NOMO-1 treated with DMSO at 0.1 percent for 48 hours (cell line): ENCODE data around the gene PYCR2.

Experiments used
- DNase-seq: peaks from one replicate; lab custom pipeline; 2025; ENCODE audit not compliant: unreplicated experiment; lab: John Stamatoyannopoulos, UW

PYCR2 gene

DNA sequence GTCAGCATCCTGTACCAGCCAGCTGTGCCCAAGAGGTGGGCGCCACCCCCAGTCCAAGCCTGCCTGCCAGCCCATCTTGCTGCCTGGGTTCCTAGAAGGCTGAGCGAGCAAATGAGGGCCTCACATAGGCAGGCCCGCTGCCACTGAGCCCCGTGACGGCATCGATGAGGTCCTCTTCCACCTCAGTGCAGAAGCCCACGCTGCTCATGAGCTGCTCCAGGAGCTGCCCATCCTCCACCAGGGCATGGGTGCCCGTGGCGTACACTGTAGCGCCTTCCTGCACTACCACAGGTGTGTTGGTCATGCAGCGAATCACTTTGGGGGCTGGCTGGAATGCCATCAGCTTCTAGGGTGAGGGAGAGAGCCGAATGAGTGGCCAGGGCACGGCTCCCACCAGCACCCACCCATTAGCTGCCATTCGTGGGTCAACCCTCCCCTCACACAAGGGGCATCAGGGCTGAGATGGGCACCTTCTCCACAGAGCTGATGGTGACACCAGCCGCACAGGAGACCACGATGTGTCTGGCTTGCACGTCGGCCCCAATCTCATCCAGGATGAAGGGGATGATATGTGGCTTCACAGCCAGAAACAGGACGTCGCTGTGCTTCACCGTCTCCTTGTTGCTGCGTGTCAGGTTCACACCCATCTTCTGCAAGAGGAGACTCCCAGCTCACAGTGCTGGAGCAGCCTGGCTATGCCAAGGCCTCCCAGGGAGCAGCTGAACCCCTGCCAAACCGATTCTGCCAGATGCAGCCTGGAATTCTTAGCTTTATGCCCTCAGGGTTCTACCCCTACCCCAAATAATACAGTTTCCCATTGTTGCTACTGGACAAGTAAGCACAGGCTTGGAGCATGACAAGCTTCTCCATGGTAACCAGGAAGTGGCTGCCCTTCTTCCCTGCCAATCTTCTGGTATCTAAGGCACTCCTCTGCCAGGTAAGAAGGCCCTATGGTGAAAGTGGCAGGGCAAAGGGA, 2.0 kb downstream of the PYCR2 start:
- DNase-seq = no peak

GRCh38 chr1:225919906-225920305, 4.1 kb downstream of the PYCR2 start:
- DNase-seq = no peak

GRCh38 chr1:225918280-225918679, 5.8 kb downstream of the PYCR2 start:
- no peak for DNase-seq

- no peak for DNase-seq
Measured at GRCh38 chr1:225917536-225917935, 6.5 kb downstream of the PYCR2 start.

DNA sequence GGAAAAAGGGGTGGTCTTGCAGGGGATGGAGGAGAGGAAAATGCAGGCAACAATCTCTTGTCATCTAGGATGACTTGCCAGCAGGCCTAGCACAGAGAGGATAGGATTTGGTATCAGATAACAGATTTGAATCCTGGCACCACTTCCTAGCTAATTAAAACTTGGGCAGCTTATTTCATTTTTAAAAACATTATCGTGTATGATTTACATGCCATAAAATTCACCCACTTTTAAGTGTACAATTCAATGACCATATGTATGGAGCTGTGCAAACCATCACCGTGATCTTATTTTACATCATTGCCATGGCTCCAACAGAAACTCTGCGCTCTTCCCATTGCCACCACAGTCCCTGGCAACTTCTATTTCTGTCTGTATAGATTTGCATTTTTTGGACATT, 6.9 kb downstream of the PYCR2 start:
- DNase-seq = no peak

GRCh38 chr1:225915538-225915991, 8.5 kb downstream of the PYCR2 start:
- no peak for DNase-seq

DNA sequence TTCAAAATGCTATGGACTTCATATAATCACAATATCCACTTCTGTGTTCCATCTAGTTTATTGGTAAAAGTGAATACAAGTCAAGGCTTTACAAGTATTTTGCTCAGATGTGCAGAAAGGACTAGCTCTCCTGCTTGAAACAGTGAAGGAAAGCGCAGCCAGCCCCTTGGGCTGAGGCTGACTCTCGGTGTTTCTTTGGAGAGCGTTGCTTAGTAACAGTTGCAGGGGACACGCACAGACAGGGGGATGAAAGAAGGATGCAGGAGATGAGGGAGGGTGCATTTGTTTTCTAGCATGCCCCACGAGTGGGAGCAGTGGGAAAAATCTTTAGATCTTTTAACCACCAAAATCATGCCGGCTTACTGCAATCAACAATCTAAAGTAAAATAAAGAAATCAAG, 9.1 kb downstream of the PYCR2 start:
- DNase-seq = no peak

DNA sequence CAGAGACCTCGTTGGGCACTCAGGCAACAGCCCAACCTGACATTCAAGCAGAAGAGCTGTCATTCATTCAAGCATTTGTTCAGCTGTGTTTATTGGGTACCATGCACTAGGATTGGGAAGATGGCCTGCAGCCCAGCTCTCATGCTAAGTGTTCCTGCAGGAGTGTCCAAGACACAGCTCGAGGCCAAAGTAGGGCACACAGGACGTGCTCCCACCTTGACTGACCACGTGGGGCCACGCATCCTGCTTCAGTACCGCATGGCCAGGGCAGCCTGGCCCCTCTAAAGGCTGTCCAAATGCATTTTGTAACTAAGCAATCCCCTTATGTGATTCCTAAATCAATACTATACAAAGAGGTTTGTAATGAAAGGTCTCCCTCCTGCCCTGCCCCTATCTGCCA, 9.7 kb downstream of the PYCR2 start:
- no peak for DNase-seq

DNA sequence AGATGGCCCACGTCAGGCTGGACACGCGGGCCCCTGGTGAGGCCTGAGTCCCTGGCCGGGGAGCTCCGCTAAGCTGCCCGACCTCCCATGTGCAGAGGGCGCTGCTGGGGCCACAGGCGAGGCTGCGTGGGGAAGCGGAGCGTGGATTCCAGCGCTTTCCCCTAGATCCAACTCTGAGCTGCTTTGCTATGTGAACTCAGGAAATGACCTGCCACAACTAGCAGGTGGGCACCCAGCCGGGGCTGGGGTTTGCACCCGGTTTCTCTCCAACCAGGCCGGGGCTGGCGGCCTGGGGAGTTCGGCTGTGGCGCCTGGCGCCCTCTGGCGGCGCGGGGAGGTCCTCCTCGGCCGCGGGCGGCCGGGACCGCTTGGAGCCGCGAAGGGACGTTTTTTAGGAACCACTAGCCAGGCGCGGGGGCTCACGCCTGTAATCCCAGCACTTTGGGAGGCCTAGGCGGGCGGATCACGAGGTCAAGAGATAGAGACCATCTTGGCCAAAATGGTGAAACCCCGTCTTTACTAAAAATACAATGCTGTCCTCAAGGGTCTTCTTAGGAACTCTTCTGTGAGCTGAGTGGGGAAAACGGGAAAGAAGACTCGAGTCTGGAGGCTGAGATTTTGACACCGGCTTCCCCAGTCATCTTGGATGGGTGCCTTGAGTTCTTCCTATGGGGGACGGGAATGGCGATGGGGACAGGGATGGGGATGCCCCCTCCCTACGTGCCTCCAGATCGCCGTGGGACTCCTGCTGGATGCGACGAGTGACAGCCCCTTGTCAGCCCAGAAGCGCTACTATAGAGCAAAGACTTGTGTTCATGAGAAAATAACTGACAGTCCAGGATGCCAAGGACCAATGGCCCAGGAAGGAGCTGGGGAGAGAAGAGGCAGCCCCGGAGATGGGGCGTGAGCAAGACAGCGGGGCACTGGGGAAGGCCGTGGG, 12.6 kb downstream of the PYCR2 start:
- no peak for DNase-seq

- DNase-seq = no peak
Measured at GRCh38 chr1:225909477-225909876, 14.6 kb downstream of the PYCR2 start.

- no peak for DNase-seq
Measured at GRCh38 chr1:225908773-225909172, 15.3 kb downstream of the PYCR2 start.

- DNase-seq = no peak
Measured at GRCh38 chr1:225908013-225908640, 15.9 kb downstream of the PYCR2 start.

GRCh38 chr1:225907341-225907740, 16.7 kb downstream of the PYCR2 start:
- DNase-seq = no peak

DNA sequence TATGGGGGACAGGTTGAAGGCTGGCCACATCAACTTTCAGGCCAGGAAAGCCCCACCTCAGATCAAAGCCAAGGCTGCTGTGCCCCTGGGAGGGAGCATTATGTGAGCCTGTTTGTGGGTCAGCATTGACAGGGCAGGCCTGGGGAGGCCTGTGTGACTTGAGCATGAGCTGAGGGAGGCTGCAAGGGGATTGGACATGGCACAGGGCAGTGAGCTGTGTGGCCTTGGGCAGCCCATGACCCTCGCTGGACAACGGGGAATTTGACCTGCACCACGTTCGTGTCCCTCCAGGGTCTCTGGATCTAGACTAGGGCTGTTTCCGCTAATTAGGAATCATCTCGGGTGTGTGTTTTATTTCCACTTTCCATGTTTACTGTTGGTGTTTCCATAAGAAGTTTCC, 17.6 kb downstream of the PYCR2 start:
- DNase-seq = no peak

DNA sequence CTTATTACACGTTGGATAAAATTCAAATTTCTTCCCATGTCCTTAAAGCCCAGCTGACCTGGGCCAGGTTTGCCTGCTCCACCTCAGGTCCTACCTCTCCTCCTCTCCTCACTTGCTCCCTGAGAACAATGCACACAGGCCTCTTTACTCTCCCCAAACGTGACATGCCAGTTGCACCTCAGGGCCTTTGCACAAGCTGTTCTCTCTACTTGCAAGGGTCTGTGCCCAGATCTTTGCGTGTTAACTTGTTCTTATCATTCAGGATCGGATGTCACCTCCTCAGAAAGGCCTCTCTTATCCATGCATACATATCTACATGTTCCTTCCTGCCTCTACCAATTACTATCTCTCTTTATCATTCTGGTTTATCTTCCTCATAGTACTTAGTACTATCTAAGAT, 20.4 kb downstream of the PYCR2 start:
- no peak for DNase-seq

DNA sequence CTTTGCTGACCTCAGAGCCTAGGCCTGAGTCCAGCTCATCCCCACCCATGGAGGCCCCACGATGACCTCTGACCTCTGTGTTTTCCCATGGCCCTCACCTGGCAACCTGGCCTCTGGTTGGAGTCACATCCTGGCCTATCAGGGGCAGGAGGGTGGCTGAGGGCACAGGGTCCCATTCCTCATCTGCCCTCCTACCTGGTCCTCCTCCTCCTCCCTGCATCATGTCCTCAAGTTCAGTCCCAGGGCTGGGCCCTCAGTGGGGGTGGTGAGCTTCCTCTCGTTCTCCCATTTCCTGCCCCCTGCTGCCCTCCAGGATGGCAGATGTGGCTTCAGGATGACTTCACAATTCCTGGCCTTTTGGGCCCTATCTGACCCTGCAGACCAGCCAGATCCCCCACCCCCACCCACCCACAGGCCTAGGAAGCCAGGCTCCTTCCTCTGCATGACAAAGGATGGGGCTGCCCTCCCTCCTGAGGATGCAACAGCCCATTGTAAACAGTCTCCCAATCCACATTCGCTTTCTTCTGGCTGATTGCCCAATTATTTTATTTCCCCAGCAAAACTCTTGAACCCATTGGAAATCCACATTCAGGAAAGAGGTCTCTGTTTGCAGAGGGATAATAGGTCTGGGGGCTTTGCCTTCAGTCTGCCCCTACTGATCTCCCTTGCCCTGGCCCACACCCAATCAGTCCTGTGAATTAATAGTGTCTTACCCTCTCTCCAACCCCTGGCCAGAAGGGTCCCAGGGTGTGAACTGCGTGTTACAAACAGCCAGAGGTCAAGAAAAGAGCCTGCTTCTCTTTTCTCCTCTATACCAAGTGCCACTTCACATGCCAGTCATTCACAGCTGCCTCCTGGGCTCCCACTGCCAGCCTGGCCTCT, 24.8 kb downstream of the PYCR2 start:
- no peak for DNase-seq

GRCh38 chr1:225897595-225898514, 26.2 kb downstream of the PYCR2 start:
- no peak for DNase-seq

DNA sequence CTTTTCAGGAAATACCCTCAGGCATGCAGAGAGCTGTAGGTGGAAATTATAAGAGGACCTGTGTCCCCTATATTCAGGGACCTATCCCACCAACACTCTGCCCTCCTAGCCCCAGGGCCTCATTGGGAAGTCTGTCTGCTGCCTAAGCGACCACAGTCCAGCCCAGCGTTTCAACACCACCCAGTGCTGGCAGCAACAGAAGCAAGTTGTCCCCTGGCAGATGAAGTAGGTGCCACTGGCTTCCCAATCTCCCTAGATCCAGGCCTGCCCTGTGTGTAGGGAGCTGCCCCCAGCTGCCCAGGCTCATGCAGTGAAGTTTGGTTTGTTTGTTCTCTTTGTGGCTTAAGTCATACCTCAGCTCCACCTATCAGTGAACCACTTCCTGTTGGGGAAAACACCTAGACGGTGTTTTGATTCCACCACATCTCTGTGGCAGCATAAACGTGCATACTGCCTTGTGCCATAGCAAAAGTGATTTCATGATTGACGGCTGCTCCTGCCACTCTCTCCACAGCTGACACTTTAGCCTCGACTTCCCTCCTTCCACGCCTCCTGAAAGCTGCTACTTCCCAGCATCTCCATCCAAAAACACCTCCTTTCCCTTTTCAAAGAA, 27.0 kb downstream of the PYCR2 start:
- no peak for DNase-seq

DNA sequence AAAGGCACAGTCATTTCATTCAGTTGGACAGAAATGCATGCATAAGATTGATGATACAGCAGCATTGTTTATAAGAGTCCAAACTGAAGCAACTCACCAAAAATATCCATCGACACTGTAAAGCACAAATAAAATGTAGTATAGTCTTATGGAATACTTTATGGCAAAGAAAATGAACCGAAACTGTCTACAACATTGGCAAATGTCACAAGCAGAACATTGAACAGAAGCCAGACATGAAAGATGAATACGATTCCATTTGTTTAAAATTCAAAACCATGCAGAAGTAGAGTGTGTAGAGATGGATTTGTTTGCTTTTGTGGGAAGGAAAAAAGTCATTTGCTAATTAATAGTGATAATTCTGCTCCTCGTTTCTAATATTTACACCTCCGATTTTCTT, 27.6 kb downstream of the PYCR2 start:
- no peak for DNase-seq
